AML-193 (cell line): ENCODE data around the gene KRTAP5-4.
"Not testable (repeated sequence)": the region's sequence is repeated elsewhere in the genome, so short reads cannot be mapped to it uniquely, and the experiment has no call there.

Experiments
- DNase-seq, 2 experiments: peaks; one replicate each; lab custom pipeline; 2025; lab: John Stamatoyannopoulos, UW

The KRTAP5-4 gene

GRCh38 chr11:1652771-1653540 is 31.0 kb upstream of the KRTAP5-4 start:
- DNase-seq = peak; percentile 4 to 20

- no peak for DNase-seq
Observed at GRCh38 chr11:1652442-1652770, 30.5 kb upstream of the KRTAP5-4 start.

- no peak for DNase-seq
Observed at GRCh38 chr11:1652026-1652425, 30.1 kb upstream of the KRTAP5-4 start.

- no peak for DNase-seq
Observed at GRCh38 chr11:1651411-1651980, 29.6 kb upstream of the KRTAP5-4 start.

- DNase-seq = no peak
Observed at GRCh38 chr11:1650918-1651262, 29.0 kb upstream of the KRTAP5-4 start.

GRCh38 chr11:1650034-1650917 is 28.3 kb upstream of the KRTAP5-4 start:
- no peak for DNase-seq

- DNase-seq = no peak
Observed at GRCh38 chr11:1648653-1649420, 26.9 kb upstream of the KRTAP5-4 start.

- no peak for DNase-seq
Observed at GRCh38 chr11:1647901-1648652, 26.1 kb upstream of the KRTAP5-4 start.

- not testable (repeated sequence) for DNase-seq
Observed at GRCh38 chr11:1646540-1646939, 24.6 kb upstream of the KRTAP5-4 start.

- DNase-seq = no peak
Observed at GRCh38 chr11:1645357-1645821, 23.5 kb upstream of the KRTAP5-4 start.

- DNase-seq = no peak
Observed at GRCh38 chr11:1644601-1645356, 22.8 kb upstream of the KRTAP5-4 start.

GRCh38 chr11:1643146-1643690 is 21.3 kb upstream of the KRTAP5-4 start:
- no peak for DNase-seq

GRCh38 chr11:1642288-1643145 is 20.6 kb upstream of the KRTAP5-4 start:
- DNase-seq = no peak

GRCh38 chr11:1641096-1641495 is 19.2 kb upstream of the KRTAP5-4 start:
- DNase-seq = no peak

- DNase-seq = peak in 1 of 2 experiments; percentile 3
Observed at GRCh38 chr11:1640076-1640946, 18.4 kb upstream of the KRTAP5-4 start.

- no peak for DNase-seq
Observed at GRCh38 chr11:1639666-1640065, 17.7 kb upstream of the KRTAP5-4 start.

GRCh38 chr11:1639102-1639620 is 17.2 kb upstream of the KRTAP5-4 start:
- DNase-seq = no peak

GRCh38 chr11:1638344-1638743 is 16.4 kb upstream of the KRTAP5-4 start:
- no peak for DNase-seq
